NCI-H187 treated with DMSO at 0.1 percent for 48 hours (cell line): ENCODE measurements around the gene ENTR1.

Experiments used
- DNase-seq: peaks from one replicate; lab custom pipeline; 2025; lab: John Stamatoyannopoulos, UW

Gene ENTR1

GRCh38 chr9:136396219-136396515 is 14.2 kb downstream of the ENTR1 start:
- DNase-seq = no peak

GRCh38 chr9:136395345-136396218 is 14.8 kb downstream of the ENTR1 start:
- DNase-seq = no peak

GRCh38 chr9:136395020-136395340 is 15.4 kb downstream of the ENTR1 start:
- no peak for DNase-seq

DNA sequence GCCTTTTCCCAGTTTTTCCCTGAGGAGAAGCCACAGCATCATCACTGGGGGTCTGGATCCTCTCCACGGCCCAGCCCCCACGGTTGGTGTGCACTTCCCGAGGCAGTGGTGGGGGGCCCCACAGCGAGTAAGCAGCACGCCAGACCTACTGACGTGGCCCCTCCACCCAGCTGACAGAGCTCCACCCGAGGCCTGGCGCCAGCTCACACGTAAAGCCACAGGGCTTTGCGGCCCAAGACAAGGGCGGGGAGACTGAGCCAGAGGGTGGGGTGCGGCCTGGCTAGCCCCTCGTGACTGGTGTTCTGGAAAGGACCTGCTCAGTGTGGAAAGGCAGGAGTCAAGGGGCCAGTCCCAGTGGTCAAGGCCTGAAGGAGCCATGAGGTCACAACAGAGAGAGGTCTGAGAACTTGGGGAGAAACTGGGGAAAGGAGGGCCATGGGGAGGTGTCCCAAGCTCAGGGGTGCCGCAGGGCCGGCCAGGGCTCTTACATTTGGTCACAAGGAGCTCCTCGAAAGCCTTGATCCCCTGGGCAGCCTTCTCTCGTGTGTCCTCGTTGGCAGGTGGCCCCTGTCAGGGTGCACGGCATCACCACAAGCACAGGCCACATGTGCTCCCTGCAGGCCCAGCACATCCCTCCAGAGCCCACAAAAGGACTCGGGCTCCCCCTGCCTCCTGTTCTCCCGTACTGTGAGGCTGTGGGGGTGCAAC is 15.9 kb downstream of the ENTR1 start:
- DNase-seq = no peak

DNA sequence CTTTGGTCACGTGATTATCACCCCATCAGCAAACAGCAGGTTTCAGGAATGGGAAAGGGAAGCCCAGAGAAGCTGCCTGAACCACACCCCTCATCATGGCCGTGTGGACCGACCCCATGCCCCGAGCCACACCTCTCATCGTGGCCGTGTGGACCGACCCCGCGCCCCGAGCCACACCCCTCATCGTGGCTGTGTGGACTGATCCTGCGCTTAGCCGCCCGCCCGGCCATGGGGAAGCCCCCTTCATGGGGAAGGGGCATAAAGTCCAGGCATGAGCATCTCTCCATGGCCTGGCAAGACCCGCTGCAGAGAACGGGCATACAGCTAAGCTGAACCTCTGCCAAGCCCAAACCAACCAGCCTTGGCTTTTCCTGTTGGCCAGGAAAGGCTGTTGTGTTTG is 16.9 kb downstream of the ENTR1 start:
- DNase-seq = no peak

GRCh38 chr9:136392538-136393449 is 17.6 kb downstream of the ENTR1 start:
- no peak for DNase-seq

- DNase-seq = no peak
Measured at GRCh38 chr9:136391737-136392537, 18.5 kb downstream of the ENTR1 start.

DNA sequence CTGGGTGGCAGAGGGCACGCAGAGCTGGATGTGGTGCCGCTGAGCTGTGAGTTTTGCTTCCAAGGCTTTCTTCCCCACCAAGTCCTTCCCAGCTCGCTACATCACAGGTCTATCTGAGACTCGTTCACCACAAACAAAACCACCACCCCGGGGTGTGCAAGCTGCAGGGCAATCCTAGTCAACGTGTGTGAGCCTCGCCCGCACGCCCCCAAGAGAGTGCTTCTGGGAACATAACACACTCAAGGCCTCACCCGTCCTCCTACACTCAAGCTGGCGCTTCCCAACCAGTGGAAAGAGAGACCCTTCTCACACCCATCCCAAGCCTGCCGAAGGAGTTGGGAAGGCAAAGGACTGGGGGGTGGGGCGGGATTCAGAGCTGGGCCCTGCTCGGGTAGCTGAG is 21.0 kb downstream of the ENTR1 start:
- DNase-seq = no peak

DNA sequence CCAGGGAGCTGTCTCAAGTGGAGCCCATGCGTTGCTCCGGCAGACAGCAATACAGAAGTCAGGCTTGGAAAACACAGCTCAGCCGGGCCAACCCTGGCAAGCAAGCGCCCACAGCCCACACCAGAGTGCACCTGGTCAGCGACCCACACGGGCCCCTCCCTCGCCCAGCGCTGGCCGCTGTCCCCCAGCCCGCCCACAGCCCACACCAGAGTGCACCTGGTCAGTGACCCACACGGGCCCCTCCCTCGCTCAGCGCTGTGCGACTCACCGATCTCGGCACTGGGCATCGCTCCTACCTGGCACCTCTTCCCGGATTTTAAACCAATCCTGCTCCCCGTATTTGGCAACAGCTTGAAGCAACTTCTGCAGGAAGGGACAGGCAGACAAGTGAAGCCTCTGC is 23.2 kb downstream of the ENTR1 start:
- no peak for DNase-seq

GRCh38 chr9:136386018-136386417 is 24.4 kb downstream of the ENTR1 start:
- no peak for DNase-seq

DNA sequence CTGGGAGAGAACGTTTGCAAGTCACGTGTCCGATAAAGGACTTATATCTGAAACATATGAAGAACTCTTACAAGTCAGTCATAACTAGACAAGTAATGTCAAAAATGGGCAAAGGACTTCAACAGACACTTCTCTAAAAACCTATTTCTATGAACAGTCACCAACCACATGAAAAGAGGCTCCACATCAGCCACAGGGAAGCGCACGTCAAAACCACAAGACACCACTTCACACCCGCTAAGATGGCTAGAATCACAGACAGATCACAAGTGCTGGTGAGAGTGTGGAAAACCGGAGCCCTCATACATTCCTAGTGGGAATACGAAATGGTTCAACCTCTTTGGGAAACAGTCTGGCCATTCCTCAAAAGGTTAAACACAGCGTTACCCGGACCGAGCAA is 25.4 kb downstream of the ENTR1 start:
- DNase-seq = no peak

DNA sequence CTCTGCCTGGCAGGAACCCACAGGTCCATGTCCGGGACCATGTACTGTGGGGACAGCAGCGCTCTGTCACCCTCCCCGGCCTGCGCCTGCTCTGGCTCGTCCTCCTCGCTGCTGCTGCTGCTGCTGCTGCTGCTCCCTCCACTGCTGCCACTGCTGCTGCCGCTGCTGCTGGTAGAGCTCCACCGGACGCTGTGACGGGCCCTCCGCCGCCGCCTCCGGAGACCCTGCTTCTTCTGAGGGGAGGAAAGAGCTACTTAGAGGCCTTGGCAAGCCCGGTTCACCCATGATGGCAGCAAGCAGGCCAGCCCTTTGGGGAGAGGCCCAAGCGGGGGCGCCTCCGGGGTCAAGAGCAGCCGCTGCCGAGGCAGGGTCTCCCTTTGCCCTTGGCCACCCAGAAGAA is 27.0 kb downstream of the ENTR1 start:
- DNase-seq = no peak

- no peak for DNase-seq
Measured at GRCh38 chr9:136381966-136382513, 28.4 kb downstream of the ENTR1 start.

- no peak for DNase-seq
Measured at GRCh38 chr9:136381311-136381710, 29.1 kb downstream of the ENTR1 start.

DNA sequence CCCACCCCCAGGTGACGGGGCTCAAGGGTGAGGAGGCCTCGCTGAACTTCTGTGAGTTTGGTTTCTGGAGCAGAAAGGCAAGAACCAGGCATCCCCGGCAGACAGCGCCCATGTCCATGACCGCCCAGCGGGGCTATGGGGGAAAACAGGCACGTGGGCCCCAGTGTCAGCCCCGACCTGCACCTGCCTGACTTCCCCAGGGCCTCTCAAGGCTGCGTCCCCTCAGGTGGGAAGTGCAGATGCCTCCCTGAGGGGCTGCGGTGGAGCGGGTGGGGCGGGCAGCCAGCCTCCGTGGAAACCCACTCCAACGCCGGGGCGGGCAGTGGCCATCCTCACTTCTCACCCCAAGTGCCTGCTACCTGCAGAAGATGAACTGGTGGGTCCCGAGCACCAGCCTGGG is 30.0 kb downstream of the ENTR1 start:
- no peak for DNase-seq

- no peak for DNase-seq
Measured at GRCh38 chr9:136379891-136380290, 30.5 kb downstream of the ENTR1 start.

GRCh38 chr9:136379401-136379800 is 31.0 kb downstream of the ENTR1 start:
- no peak for DNase-seq

DNA sequence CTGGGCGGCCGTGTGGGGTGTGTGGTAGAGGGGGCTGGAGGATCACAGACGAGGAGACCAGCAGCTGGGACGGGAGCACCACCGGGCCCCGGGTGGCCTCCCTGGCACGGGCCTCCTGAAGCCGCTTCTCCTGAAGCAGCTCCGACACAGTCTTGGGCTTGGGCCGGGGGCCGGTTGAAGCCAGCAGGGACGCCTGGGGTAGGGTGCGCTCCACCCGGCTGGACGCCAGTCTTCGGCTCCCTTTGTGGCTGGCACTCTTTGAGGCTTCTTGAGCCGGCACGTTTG is 31.5 kb downstream of the ENTR1 start:
- no peak for DNase-seq

DNA sequence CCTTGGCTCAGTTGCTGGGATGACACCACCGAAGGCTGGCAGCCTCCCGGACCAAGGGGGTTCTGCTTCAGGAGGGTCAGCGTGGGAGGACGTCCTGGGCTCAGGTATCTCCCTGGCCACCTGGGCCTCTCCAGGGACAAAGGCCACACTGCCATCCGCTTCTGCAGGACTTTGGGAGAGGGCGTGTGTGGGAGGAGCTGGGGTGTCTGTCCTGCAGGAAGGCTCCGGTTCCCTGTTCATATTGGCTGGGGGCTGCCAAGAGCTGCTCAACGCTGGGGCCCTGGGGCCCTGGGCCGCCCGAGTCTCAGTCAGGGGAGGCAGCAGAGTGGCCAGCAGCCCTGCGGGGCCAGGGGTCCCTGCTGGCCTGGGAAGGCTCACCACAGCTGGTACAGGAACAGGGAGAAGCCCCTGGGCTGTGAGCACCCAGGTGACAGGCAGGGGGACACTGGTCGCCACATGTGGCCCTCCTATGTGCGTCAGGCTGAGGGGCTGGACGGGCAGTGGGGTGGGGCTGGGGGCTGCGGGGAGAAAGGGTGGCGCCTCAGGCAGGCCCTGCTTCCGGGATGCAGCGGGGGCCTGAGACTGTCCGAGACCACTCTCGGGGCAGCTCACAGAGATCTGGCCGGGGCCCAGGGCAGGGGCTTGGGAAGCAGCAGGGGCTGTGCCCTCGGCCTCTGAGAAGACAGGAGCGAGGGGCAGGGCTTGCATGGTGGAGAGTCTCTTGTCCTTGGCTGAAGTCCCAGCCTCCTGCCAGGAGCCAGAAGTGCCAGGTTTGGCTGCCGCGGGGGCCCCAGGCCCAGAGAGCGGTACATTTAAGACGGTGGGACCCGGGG is 32.0 kb downstream of the ENTR1 start:
- DNase-seq = no peak

GRCh38 chr9:136377341-136378169 is 32.9 kb downstream of the ENTR1 start:
- DNase-seq = no peak
